Endodermal cell (in vitro differentiated cells): Measurements from ENCODE around the gene MRPS18C. TPM values are rescaled to one million over a fixed set of nuclear protein-coding genes. Genes with fewer than 3 reads are reported as not detected.

ENCODE experiments used
- DNase-seq: peaks from one replicate; pipeline ENCODE4 v3.0.0-alpha.2; 2017
- H3K27ac ChIP-seq: 2 replicates; pipeline ENCODE4 v1.5.1; 2013; ENCODE audit warnings: mild to moderate bottlenecking, low read depth, low read length, moderate library complexity
- H3K27me3 ChIP-seq: 2 replicates; pipeline ENCODE4 v1.6.1; 2013; ENCODE audit warnings: mild to moderate bottlenecking, low read length, moderate library complexity; ENCODE audit not compliant: insufficient read depth, control insufficient read depth, poor library complexity, severe bottlenecking
- H3K36me3 ChIP-seq: 2 replicates; pipeline ENCODE4 v1.7.0; 2013; ENCODE audit warnings: mild to moderate bottlenecking, low read length, moderate library complexity; ENCODE audit not compliant: control insufficient read depth, insufficient read depth
- H3K4me1 ChIP-seq: one replicate; pipeline ENCODE4 v1.7.0; 2013; ENCODE audit warnings: low read length; ENCODE audit not compliant: control insufficient read depth, insufficient read depth
- H3K4me3 ChIP-seq: 2 replicates; pipeline ENCODE4 v1.5.1; 2013; ENCODE audit warnings: mild to moderate bottlenecking, low read length, moderate library complexity
- H3K9ac ChIP-seq: 2 replicates; pipeline ENCODE4 v1.6.1; 2013; ENCODE audit warnings: mild to moderate bottlenecking, low read length, moderate library complexity; ENCODE audit not compliant: poor library complexity, severe bottlenecking; ENCODE audit errors: extremely low read depth
- H3K9me3 ChIP-seq: 2 replicates; pipeline ENCODE4 v1.6.1; 2013; ENCODE audit warnings: mild to moderate bottlenecking, low read length, moderate library complexity; ENCODE audit not compliant: control insufficient read depth
- H3K27ac Mint-ChIP-seq: 2 replicates; pipeline ENCODE4 v1.8.0; 2020; ENCODE audit warnings: mixed read lengths
- H3K27me3 Mint-ChIP-seq: 2 replicates; pipeline ENCODE4 v1.8.0; 2021; ENCODE audit warnings: mild to moderate bottlenecking, mixed read lengths; ENCODE audit not compliant: insufficient read depth
- H3K36me3 Mint-ChIP-seq: 2 replicates; pipeline ENCODE4 v1.8.0; 2020; ENCODE audit warnings: low read depth, mixed read lengths
- H3K4me1 Mint-ChIP-seq: 2 replicates; pipeline ENCODE4 v1.8.0; 2020; ENCODE audit warnings: mixed read lengths
- H3K4me3 Mint-ChIP-seq: 2 replicates; pipeline ENCODE4 v1.8.0; 2020; ENCODE audit warnings: mild to moderate bottlenecking, moderate library complexity, mixed read lengths
- H3K9me3 Mint-ChIP-seq: 2 replicates; pipeline ENCODE4 v1.8.0; 2020; ENCODE audit warnings: mild to moderate bottlenecking, mixed read lengths
- WGBS, 2 experiments: methylation state at CpG; one replicate each; pipeline versions ENCODE4 v1.1.5 to v1.1.7; 2013; ENCODE audit warnings: missing lambda C conversion rate in 2 of 2, mixed read lengths in 1 of 2; ENCODE audit not compliant: insufficient coverage in 1 of 2, insufficient read length in 1 of 2; 5-methylcytosine and 5-hydroxymethylcytosine counted together
- total RNA-seq, 2 donors: library from RNA; stranded (reverse); fragmentation: NEBNext Ultra II Directional in 1 of 2; extraction: Animal tissue kit (Norgen Biotek cat#: 25700) in 1 of 2; gene quantifications; 2 replicates in 1 of 2; 3 replicates in 1 of 2; pipeline ENCODE4 v1.2.1, GENCODE V29; 2021
- TF ChIP-seq, protein P1 (sequence below): fragments of 200-600 bp; sonication (generic); conservative IDR thresholded peaks from 2 replicates; pipeline ENCODE4 v1.5.0; 2021; ENCODE audit warnings: antibody characterized with exemption, mild to moderate bottlenecking

MRPS18C gene
- total RNA-seq, 2 donors from 2014 or later: 62.3 to 63.0 TPM

DNA sequence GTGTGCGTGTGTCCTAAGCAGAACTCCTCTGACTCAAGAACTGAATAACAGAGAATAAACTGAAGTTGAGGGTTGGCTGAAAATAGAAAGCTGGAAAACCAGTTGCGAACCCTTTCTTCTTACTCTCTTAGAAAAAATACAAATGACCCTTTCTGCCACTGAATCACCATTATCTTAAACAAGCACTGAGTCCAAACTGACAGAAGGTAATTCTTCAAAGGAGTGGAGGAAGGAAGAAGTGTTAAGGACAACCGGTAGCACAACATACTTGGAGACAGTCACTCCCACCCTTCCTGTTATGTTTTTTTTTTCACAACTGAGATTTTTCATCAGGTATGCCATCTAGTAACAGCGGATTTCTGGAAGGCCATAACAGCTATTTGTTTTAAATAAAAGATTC is 38.3 kb upstream of the MRPS18C start:
- H3K9ac ChIP-seq: no peak overlapping the region
- H3K27ac ChIP-seq: no peak overlapping the region
- H3K9me3 ChIP-seq: no peaks in the 10 kb centered on the region
- no peaks in the 10 kb centered on the region for H3K4me1 Mint-ChIP-seq
- peaks cover 18% of the 10 kb centered on the region for H3K36me3 ChIP-seq
- H3K4me3 Mint-ChIP-seq: no peak overlapping the region
- TF ChIP-seq, protein P1, sequence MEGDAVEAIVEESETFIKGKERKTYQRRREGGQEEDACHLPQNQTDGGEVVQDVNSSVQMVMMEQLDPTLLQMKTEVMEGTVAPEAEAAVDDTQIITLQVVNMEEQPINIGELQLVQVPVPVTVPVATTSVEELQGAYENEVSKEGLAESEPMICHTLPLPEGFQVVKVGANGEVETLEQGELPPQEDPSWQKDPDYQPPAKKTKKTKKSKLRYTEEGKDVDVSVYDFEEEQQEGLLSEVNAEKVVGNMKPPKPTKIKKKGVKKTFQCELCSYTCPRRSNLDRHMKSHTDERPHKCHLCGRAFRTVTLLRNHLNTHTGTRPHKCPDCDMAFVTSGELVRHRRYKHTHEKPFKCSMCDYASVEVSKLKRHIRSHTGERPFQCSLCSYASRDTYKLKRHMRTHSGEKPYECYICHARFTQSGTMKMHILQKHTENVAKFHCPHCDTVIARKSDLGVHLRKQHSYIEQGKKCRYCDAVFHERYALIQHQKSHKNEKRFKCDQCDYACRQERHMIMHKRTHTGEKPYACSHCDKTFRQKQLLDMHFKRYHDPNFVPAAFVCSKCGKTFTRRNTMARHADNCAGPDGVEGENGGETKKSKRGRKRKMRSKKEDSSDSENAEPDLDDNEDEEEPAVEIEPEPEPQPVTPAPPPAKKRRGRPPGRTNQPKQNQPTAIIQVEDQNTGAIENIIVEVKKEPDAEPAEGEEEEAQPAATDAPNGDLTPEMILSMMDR: no peak
- H3K27ac Mint-ChIP-seq: no peak overlapping the region
- no peaks in the 10 kb centered on the region for H3K4me1 ChIP-seq
- peaks cover 4% of the 10 kb centered on the region for H3K36me3 Mint-ChIP-seq
- H3K27me3 ChIP-seq: no peaks in the 10 kb centered on the region
- no peaks in the 10 kb centered on the region for H3K9me3 Mint-ChIP-seq
- DNase-seq: no peak
- no peak overlapping the region for H3K4me3 ChIP-seq
- 96% methylated on average over 4 of the region's 4 CpGs; no CpG with 5 or more reads in 1 of the 2 experiments for WGBS, 2 experiments
- no peaks in the 10 kb centered on the region for H3K27me3 Mint-ChIP-seq

DNA sequence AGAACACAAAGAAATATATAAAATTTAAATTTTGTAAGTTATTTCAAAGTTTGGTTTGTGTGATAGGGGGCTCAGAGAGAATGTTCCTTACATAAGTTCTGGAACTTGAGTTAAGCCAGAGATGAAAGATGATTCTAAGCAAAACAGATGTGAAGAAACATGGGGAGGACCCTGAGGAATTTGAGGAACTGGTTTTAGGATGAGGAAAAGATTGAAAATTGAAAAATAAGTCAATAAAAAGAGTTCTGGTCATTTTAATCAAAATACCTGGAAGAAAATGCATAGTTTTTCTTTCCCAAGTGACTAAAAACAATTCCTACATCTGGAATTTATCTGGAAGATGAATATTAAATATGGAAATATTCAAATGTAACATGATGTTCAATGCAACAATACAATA is 37.6 kb upstream of the MRPS18C start:
- no peak overlapping the region for H3K27ac ChIP-seq
- H3K4me1 ChIP-seq: no peaks in the 10 kb centered on the region
- no peak for DNase-seq
- Mint-ChIP-seq H3K36me3 (peaks cover 4% of the 10 kb centered on the region), H3K9me3 (no peaks in the 10 kb centered on the region), H3K27ac (no peak overlapping the region), H3K27me3 (no peaks in the 10 kb centered on the region), H3K4me3 (no peak overlapping the region), H3K4me1 (no peaks in the 10 kb centered on the region)
- H3K27me3 ChIP-seq: no peaks in the 10 kb centered on the region
- H3K4me3 ChIP-seq: no peak overlapping the region
- H3K9me3 ChIP-seq: no peaks in the 10 kb centered on the region
- TF ChIP-seq, protein P1: no peak
- no peak overlapping the region for H3K9ac ChIP-seq
- H3K36me3 ChIP-seq: peaks cover 18% of the 10 kb centered on the region

DNA sequence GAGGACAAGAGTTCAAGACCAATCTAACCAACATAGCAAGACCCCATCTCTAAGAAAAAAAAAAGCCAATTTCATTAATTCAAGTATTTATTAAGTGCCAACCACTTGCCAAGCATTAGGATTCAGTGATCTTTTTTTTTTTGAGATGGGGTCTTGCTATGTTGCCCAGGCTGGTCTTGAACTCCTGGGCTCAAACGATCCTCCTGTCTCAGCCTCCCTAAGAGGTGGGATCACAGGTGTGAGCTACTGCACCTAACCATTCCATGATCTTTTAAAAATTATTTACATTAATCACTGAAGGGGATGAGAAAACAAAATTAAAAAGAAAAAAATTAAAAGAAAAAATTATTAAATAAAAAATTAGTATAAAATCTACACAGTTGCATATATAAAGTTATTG is 24.7 kb upstream of the MRPS18C start:
- Histone ChIP-seq H3K4me1 (no peaks in the 10 kb centered on the region), H3K36me3 (peaks cover 3% of the 10 kb centered on the region), H3K27ac (no peak overlapping the region), H3K27me3 (no peaks in the 10 kb centered on the region), H3K9ac (no peak overlapping the region), H3K4me3 (no peak overlapping the region), H3K9me3 (no peaks in the 10 kb centered on the region)
- TF ChIP-seq, protein P1: no peak
- 89% methylated on average over 1 of the region's 1 CpG; no CpG with 5 or more reads in 1 of the 2 experiments for WGBS, 2 experiments
- Mint-ChIP-seq H3K4me1 (no peaks in the 10 kb centered on the region), H3K27ac (no peak overlapping the region), H3K27me3 (no peaks in the 10 kb centered on the region), H3K9me3 (no peaks in the 10 kb centered on the region), H3K36me3 (peaks cover 6% of the 10 kb centered on the region), H3K4me3 (no peak overlapping the region)
- DNase-seq: no peak
